ENCODE results near the gene PAQR6.
"Not testable (repeated sequence)": the region's sequence is repeated elsewhere in the genome, so short reads cannot be mapped to it uniquely, and the experiment has no call there.

The PAQR6 gene

GRCh38 chr1:156225677-156226014, 22.2 kb downstream of the PAQR6 start:
- H3K36me3 ChIP-seq (ENCODE audit: control insufficient read depth in 5 of 5, insufficient read depth in 5 of 5, low read length in 5 of 5), result peaks cover 9 to 55% (median 47%) of the 10 kb centered on the region in 5 donors
- no peak overlapping the region for H3K27ac ChIP-seq (ENCODE audit: low read depth, low read length)
- no peak overlapping the region for H3K9ac ChIP-seq (ENCODE audit: low read length in 5 of 5)
- H3K27me3 ChIP-seq (ENCODE audit: control insufficient read depth in 5 of 5, insufficient read depth in 4 of 5, low read length in 5 of 5), result no peaks in the 10 kb centered on the region
- no peaks in the 10 kb centered on the region for H3K4me1 ChIP-seq (ENCODE audit: control insufficient read depth in 5 of 5, insufficient read depth in 5 of 5, low read length in 5 of 5)
- H3K4me3 ChIP-seq (ENCODE audit: low read depth in 1 of 5, low read length in 5 of 5), result no peak overlapping the region
- no peaks in the 10 kb centered on the region for H3K9me3 ChIP-seq (ENCODE audit: control insufficient read depth in 5 of 5, low read length in 5 of 5)

- peaks cover 9 to 45% (median 39%) of the 10 kb centered on the region in 5 donors for H3K36me3 ChIP-seq (ENCODE audit: control insufficient read depth in 5 of 5, insufficient read depth in 5 of 5, low read length in 5 of 5)
- no peaks in the 10 kb centered on the region for H3K27me3 ChIP-seq (ENCODE audit: control insufficient read depth in 5 of 5, insufficient read depth in 4 of 5, low read length in 5 of 5)
These were observed 25.7 kb downstream of the PAQR6 start for GRCh38 chr1:156221986-156222692.

GRCh38 chr1:156220226-156220625, 27.6 kb downstream of the PAQR6 start:
- peaks cover 9 to 37% (median 31%) of the 10 kb centered on the region in 5 donors for H3K36me3 ChIP-seq (ENCODE audit: control insufficient read depth in 5 of 5, insufficient read depth in 5 of 5, low read length in 5 of 5)

More at GRCh38 chr1:156221986-156222692, 25.7 kb downstream of the PAQR6 start:
- Histone ChIP-seq H3K4me3 (ENCODE audit: low read depth in 1 of 5, low read length in 5 of 5) (no peak overlapping the region), H3K9me3 (ENCODE audit: control insufficient read depth in 5 of 5, low read length in 5 of 5) (no peaks in the 10 kb centered on the region), H3K4me1 (ENCODE audit: control insufficient read depth in 5 of 5, insufficient read depth in 5 of 5, low read length in 5 of 5) (peaks cover 0 to 9% (median 7%) of the 10 kb centered on the region in 5 donors), H3K9ac (ENCODE audit: low read length in 5 of 5) (no peak overlapping the region), H3K27ac (ENCODE audit: low read depth, low read length) (no peak overlapping the region)

GRCh38 chr1:156217871-156218270, 30.0 kb downstream of the PAQR6 start:
- Histone ChIP-seq H3K27me3 (ENCODE audit: control insufficient read depth in 5 of 5, insufficient read depth in 4 of 5, low read length in 5 of 5) (no peaks in the 10 kb centered on the region), H3K27ac (ENCODE audit: low read depth, low read length) (peak overlapping the region; percentile 24), H3K9me3 (ENCODE audit: control insufficient read depth in 5 of 5, low read length in 5 of 5) (no peaks in the 10 kb centered on the region), H3K36me3 (ENCODE audit: control insufficient read depth in 5 of 5, insufficient read depth in 5 of 5, low read length in 5 of 5) (peaks cover 4 to 35% (median 22%) of the 10 kb centered on the region in 5 donors), H3K4me3 (ENCODE audit: low read depth in 1 of 5, low read length in 5 of 5) (no peak overlapping the region), H3K4me1 (ENCODE audit: control insufficient read depth in 5 of 5, insufficient read depth in 5 of 5, low read length in 5 of 5) (peaks cover 3 to 22% (median 18%) of the 10 kb centered on the region in 5 donors), H3K9ac (ENCODE audit: low read length in 5 of 5) (peak overlapping the region in 2 of 5 donors; percentile 25 to 55)

More at GRCh38 chr1:156220226-156220625, 27.6 kb downstream of the PAQR6 start:
- no peak overlapping the region for H3K27ac ChIP-seq (ENCODE audit: low read depth, low read length)
- H3K9ac ChIP-seq (ENCODE audit: low read length in 5 of 5), result no peak overlapping the region
- H3K4me3 ChIP-seq (ENCODE audit: low read depth in 1 of 5, low read length in 5 of 5), result no peak overlapping the region
- no peaks in the 10 kb centered on the region for H3K9me3 ChIP-seq (ENCODE audit: control insufficient read depth in 5 of 5, low read length in 5 of 5)
- H3K27me3 ChIP-seq (ENCODE audit: control insufficient read depth in 5 of 5, insufficient read depth in 4 of 5, low read length in 5 of 5), result no peaks in the 10 kb centered on the region
- H3K4me1 ChIP-seq (ENCODE audit: control insufficient read depth in 5 of 5, insufficient read depth in 5 of 5, low read length in 5 of 5), result peaks cover 0 to 9% (median 7%) of the 10 kb centered on the region in 5 donors

GRCh38 chr1:156216361-156217086, 31.3 kb downstream of the PAQR6 start:
- not testable (repeated sequence) for H3K27ac ChIP-seq (ENCODE audit: low read depth, low read length); H3K9me3 ChIP-seq (ENCODE audit: control insufficient read depth in 5 of 5, low read length in 5 of 5); H3K9ac ChIP-seq (ENCODE audit: low read length in 5 of 5); H3K4me3 ChIP-seq (ENCODE audit: low read depth in 1 of 5, low read length in 5 of 5); H3K27me3 ChIP-seq (ENCODE audit: control insufficient read depth in 5 of 5, insufficient read depth in 4 of 5, low read length in 5 of 5)
- Histone ChIP-seq H3K36me3 (ENCODE audit: control insufficient read depth in 5 of 5, insufficient read depth in 5 of 5, low read length in 5 of 5) (peaks cover 3 to 23% (median 11%) of the 10 kb centered on the region in 5 donors), H3K4me1 (ENCODE audit: control insufficient read depth in 5 of 5, insufficient read depth in 5 of 5, low read length in 5 of 5) (peaks cover 7 to 28% (median 22%) of the 10 kb centered on the region in 5 donors)

GRCh38 chr1:156214024-156214748, 33.7 kb downstream of the PAQR6 start:
- peak overlapping the region in 3 of 5 donors; percentile 84 to 96 (median 90) for H3K9ac ChIP-seq (ENCODE audit: low read length in 5 of 5)
- H3K27me3 ChIP-seq (ENCODE audit: control insufficient read depth in 5 of 5, insufficient read depth in 4 of 5, low read length in 5 of 5), result no peaks in the 10 kb centered on the region
- H3K4me3 ChIP-seq (ENCODE audit: low read depth in 1 of 5, low read length in 5 of 5), result peak overlapping the region; percentile 92 to 97 (median 94)
- H3K27ac ChIP-seq (ENCODE audit: low read depth, low read length), result peak overlapping the region; percentile 92
- H3K4me1 ChIP-seq (ENCODE audit: control insufficient read depth in 5 of 5, insufficient read depth in 5 of 5, low read length in 5 of 5), result peaks cover 7 to 28% (median 22%) of the 10 kb centered on the region in 5 donors
- H3K36me3 ChIP-seq (ENCODE audit: control insufficient read depth in 5 of 5, insufficient read depth in 5 of 5, low read length in 5 of 5), result peaks cover 0 to 30% (median 23%) of the 10 kb centered on the region in 5 donors
- no peaks in the 10 kb centered on the region for H3K9me3 ChIP-seq (ENCODE audit: control insufficient read depth in 5 of 5, low read length in 5 of 5)

GRCh38 chr1:156213644-156213966, 34.3 kb downstream of the PAQR6 start:
- Histone ChIP-seq H3K9me3 (ENCODE audit: control insufficient read depth in 5 of 5, low read length in 5 of 5) (no peaks in the 10 kb centered on the region), H3K9ac (ENCODE audit: low read length in 5 of 5) (peak overlapping the region in 4 of 5 donors; percentile 84 to 96 (median 92)), H3K36me3 (ENCODE audit: control insufficient read depth in 5 of 5, insufficient read depth in 5 of 5, low read length in 5 of 5) (peaks cover 5 to 36% (median 28%) of the 10 kb centered on the region in 5 donors), H3K4me1 (ENCODE audit: control insufficient read depth in 5 of 5, insufficient read depth in 5 of 5, low read length in 5 of 5) (peaks cover 7 to 28% (median 22%) of the 10 kb centered on the region in 5 donors), H3K27me3 (ENCODE audit: control insufficient read depth in 5 of 5, insufficient read depth in 4 of 5, low read length in 5 of 5) (no peaks in the 10 kb centered on the region), H3K4me3 (ENCODE audit: low read depth in 1 of 5, low read length in 5 of 5) (peak overlapping the region; percentile 92 to 97 (median 94)), H3K27ac (ENCODE audit: low read depth, low read length) (peak overlapping the region; percentile 92)

GRCh38 chr1:156212833-156213643, 34.8 kb downstream of the PAQR6 start, which contains the start of gene PMF1:
PMF1 (plus strand) TSS chr1:156213007; CDS start chr1:156213016, 9 bp downstream.
- no peaks in the 10 kb centered on the region for H3K9me3 ChIP-seq (ENCODE audit: control insufficient read depth in 5 of 5, low read length in 5 of 5)
- peak within 1 kb of the TSS; percentile 92 to 97 (median 94) for H3K4me3 ChIP-seq (ENCODE audit: low read depth in 1 of 5, low read length in 5 of 5)
- H3K27me3 ChIP-seq (ENCODE audit: control insufficient read depth in 5 of 5, insufficient read depth in 4 of 5, low read length in 5 of 5), result no peaks in the 10 kb centered on the region
- H3K36me3 ChIP-seq (ENCODE audit: control insufficient read depth in 5 of 5, insufficient read depth in 5 of 5, low read length in 5 of 5), result peaks cover 7 to 41% (median 32%) of the 10 kb centered on the region in 5 donors
- peak within 1 kb of the TSS; percentile 92 for H3K27ac ChIP-seq (ENCODE audit: low read depth, low read length)
- H3K4me1 ChIP-seq (ENCODE audit: control insufficient read depth in 5 of 5, insufficient read depth in 5 of 5, low read length in 5 of 5), result peaks cover 7 to 27% (median 20%) of the 10 kb centered on the region in 5 donors
- H3K9ac ChIP-seq (ENCODE audit: low read length in 5 of 5), result peak within 1 kb of the TSS; percentile 70 to 96 (median 90)

- H3K36me3 ChIP-seq (ENCODE audit: control insufficient read depth in 5 of 5, insufficient read depth in 5 of 5, low read length in 5 of 5), result peaks cover 7 to 46% (median 37%) of the 10 kb centered on the region in 5 donors
- H3K9ac ChIP-seq (ENCODE audit: low read length in 5 of 5), result peak overlapping the region in 4 of 5 donors; percentile 71 to 96 (median 92)
- peak overlapping the region; percentile 92 for H3K27ac ChIP-seq (ENCODE audit: low read depth, low read length)
- no peaks in the 10 kb centered on the region for H3K27me3 ChIP-seq (ENCODE audit: control insufficient read depth in 5 of 5, insufficient read depth in 4 of 5, low read length in 5 of 5)
- peaks cover 7 to 20% (median 16%) of the 10 kb centered on the region in 5 donors for H3K4me1 ChIP-seq (ENCODE audit: control insufficient read depth in 5 of 5, insufficient read depth in 5 of 5, low read length in 5 of 5)
- H3K9me3 ChIP-seq (ENCODE audit: control insufficient read depth in 5 of 5, low read length in 5 of 5), result no peaks in the 10 kb centered on the region
- peak overlapping the region; percentile 44 to 97 (median 92) for H3K4me3 ChIP-seq (ENCODE audit: low read depth in 1 of 5, low read length in 5 of 5)
These were observed 35.7 kb downstream of the PAQR6 start for GRCh38 chr1:156212130-156212529.
